T-helper 1 cell treated with Interleukin-12 subunit alpha and Interleukin-12 subunit beta and Interleukin-4 antibody, amounts not matched to agents 30 μg/mL and 1 μg/mL, for 36 hours (primary cell): ENCODE measurements around the gene IFIT1.

ENCODE experiments used
- H3K27ac Mint-ChIP-seq: one replicate; pipeline ENCODE4 v1.8.0; 2021; ENCODE audit warnings: mild to moderate bottlenecking, mixed read lengths
- H3K27me3 Mint-ChIP-seq: one replicate; pipeline ENCODE4 v1.8.0; 2021; ENCODE audit warnings: low read depth, mixed read lengths
- H3K36me3 Mint-ChIP-seq: one replicate; pipeline ENCODE4 v1.8.0; 2021; ENCODE audit warnings: low read depth, mixed read lengths
- H3K4me1 Mint-ChIP-seq: one replicate; pipeline ENCODE4 v1.8.0; 2021; ENCODE audit warnings: low read depth, mixed read lengths
- H3K4me3 Mint-ChIP-seq: one replicate; pipeline ENCODE4 v1.8.0; 2021; ENCODE audit warnings: mild to moderate bottlenecking, moderate library complexity, mixed read lengths
- H3K9me3 Mint-ChIP-seq: one replicate; pipeline ENCODE4 v1.8.0; 2021; ENCODE audit warnings: mixed read lengths

The IFIT1 gene

DNA sequence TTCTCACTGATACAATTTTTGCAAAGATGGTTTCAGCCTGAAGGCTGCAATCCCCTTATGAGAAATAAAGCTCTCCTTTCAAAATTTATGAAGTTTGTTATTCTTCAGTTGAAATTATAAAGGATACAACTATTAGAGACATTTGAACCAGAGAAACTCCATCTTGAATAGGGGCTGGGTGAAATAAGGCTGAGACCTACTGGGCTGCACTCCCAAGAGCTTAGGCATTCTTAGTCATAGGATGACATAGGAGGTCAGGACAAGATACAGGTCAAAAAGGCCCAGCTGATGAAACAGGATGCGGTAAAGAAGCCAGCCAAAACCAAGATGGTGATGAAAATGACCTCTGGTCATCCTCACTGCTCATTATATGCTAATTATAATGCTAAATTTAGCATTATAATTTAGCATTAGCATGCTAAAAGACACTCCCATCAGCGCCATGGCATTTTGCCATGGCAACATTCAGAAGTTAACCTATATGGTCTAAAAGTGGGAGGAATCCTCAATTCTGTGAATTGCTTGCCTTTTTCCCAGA is 37.0 kb upstream of the IFIT1 start:
- no peak overlapping the region for H3K27ac Mint-ChIP-seq
- peaks cover 13% of the 10 kb centered on the region for H3K4me1 Mint-ChIP-seq
- H3K4me3 Mint-ChIP-seq = no peak overlapping the region
- H3K36me3 Mint-ChIP-seq = no peaks in the 10 kb centered on the region
- peaks cover 66% of the 10 kb centered on the region for H3K27me3 Mint-ChIP-seq
- no peaks in the 10 kb centered on the region for H3K9me3 Mint-ChIP-seq

GRCh38 chr10:89357096-89357495 is 35.3 kb upstream of the IFIT1 start:
- H3K36me3 Mint-ChIP-seq = no peaks in the 10 kb centered on the region
- peaks cover 63% of the 10 kb centered on the region for H3K27me3 Mint-ChIP-seq
- no peaks in the 10 kb centered on the region for H3K9me3 Mint-ChIP-seq
- no peak overlapping the region for H3K4me3 Mint-ChIP-seq
- peaks cover 3% of the 10 kb centered on the region for H3K4me1 Mint-ChIP-seq
- H3K27ac Mint-ChIP-seq = no peak overlapping the region

DNA sequence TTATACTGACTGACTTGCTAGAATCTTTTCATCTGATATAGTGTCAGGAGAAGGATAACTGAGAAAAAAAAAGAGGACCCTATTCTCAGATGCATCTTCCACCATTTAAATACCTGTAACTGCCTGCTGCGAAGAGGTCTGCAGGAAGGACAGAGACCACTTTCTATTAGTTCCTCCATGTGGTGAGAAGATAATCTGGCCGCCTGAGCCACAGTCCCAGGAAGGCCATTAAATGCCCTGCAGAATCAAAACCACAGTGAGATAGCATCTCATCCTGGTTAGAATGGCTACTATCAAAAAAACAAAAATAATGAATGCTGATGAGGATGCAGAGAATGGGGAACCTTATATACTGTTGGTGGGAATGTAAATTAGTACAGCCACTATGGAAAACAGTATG is 34.4 kb upstream of the IFIT1 start:
- Mint-ChIP-seq H3K4me3 (no peak overlapping the region), H3K36me3 (no peaks in the 10 kb centered on the region), H3K27me3 (peaks cover 54% of the 10 kb centered on the region), H3K27ac (no peak overlapping the region), H3K9me3 (no peaks in the 10 kb centered on the region), H3K4me1 (no peaks in the 10 kb centered on the region)

DNA sequence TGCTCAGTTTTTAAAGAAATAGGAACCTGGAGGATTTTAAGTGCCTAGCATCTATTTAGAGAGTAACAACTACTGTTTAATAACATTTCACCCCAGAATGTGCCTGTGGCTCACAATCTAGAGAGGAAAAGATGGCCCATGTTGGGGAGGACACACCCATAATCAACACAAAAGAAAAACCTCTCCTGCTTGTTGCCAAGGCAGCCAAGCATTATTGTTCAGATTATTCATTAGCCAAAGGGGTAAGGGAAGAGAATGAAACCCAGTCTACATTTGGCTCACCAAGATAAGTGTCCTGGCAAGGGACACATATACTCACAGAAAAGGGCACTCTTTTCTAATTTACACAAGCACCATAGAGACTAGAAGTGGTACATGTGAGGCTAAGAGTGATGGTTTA is 32.3 kb upstream of the IFIT1 start:
- no peaks in the 10 kb centered on the region for H3K36me3 Mint-ChIP-seq
- no peaks in the 10 kb centered on the region for H3K9me3 Mint-ChIP-seq
- H3K27me3 Mint-ChIP-seq = peaks cover 43% of the 10 kb centered on the region
- H3K27ac Mint-ChIP-seq = no peak overlapping the region
- no peak overlapping the region for H3K4me3 Mint-ChIP-seq
- H3K4me1 Mint-ChIP-seq = peaks cover 3% of the 10 kb centered on the region

- H3K4me1 Mint-ChIP-seq = peaks cover 5% of the 10 kb centered on the region
- H3K27me3 Mint-ChIP-seq = peaks cover 37% of the 10 kb centered on the region
- no peaks in the 10 kb centered on the region for H3K9me3 Mint-ChIP-seq
- H3K36me3 Mint-ChIP-seq = no peaks in the 10 kb centered on the region
- no peak overlapping the region for H3K27ac Mint-ChIP-seq
- H3K4me3 Mint-ChIP-seq = no peak overlapping the region
Observed at GRCh38 chr10:89362929-89363328, 29.5 kb upstream of the IFIT1 start.

GRCh38 chr10:89363729-89364442 is 28.5 kb upstream of the IFIT1 start:
- H3K9me3 Mint-ChIP-seq = no peaks in the 10 kb centered on the region
- no peaks in the 10 kb centered on the region for H3K36me3 Mint-ChIP-seq
- peaks cover 28% of the 10 kb centered on the region for H3K27me3 Mint-ChIP-seq
- no peak overlapping the region for H3K4me3 Mint-ChIP-seq
- H3K27ac Mint-ChIP-seq = no peak overlapping the region
- peaks cover 5% of the 10 kb centered on the region for H3K4me1 Mint-ChIP-seq

GRCh38 chr10:89364531-89364930 is 27.9 kb upstream of the IFIT1 start:
- no peak overlapping the region for H3K27ac Mint-ChIP-seq
- no peaks in the 10 kb centered on the region for H3K36me3 Mint-ChIP-seq
- H3K4me3 Mint-ChIP-seq = no peak overlapping the region
- H3K4me1 Mint-ChIP-seq = peaks cover 5% of the 10 kb centered on the region
- no peaks in the 10 kb centered on the region for H3K9me3 Mint-ChIP-seq
- H3K27me3 Mint-ChIP-seq = peaks cover 32% of the 10 kb centered on the region

DNA sequence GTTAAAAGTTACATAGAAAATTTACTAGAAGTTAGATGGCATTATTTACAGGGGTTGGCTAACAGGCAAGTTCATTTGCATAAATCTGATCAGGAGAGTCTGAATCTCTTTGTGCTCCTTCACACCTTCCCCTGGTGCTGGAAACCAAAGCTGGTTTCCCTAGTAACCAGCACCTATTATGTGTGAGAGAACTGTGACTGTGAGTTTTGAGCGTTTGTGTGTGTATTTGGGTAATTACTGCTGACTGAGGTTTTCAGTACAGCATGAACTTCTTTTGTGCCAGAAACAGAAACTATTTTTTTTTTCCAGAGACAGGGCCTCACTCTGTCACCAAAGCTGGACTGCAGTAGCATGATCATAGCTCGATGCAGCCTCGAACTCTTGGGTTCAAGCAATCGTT is 24.9 kb upstream of the IFIT1 start:
- H3K4me1 Mint-ChIP-seq = peaks cover 5% of the 10 kb centered on the region
- H3K9me3 Mint-ChIP-seq = no peaks in the 10 kb centered on the region
- no peaks in the 10 kb centered on the region for H3K36me3 Mint-ChIP-seq
- no peak overlapping the region for H3K27ac Mint-ChIP-seq
- H3K4me3 Mint-ChIP-seq = no peak overlapping the region
- peaks cover 38% of the 10 kb centered on the region for H3K27me3 Mint-ChIP-seq

DNA sequence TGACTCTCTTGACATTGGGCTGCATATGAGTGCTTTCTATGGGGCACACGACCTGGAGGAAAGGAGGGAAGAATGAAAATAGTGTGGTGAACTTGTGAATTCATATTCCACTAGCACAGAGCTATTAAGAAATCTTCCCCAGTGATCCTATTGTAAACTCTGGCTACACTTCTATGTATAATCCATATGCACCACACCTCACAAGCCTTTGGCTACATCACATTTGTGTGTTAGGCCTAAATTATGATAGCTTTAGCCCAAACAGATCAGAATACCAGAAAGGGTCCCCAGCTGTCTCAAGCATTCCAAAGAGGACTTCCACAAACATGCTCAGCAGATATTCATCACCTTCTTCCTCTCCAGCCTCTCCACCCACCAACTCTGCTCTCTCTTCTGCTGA is 24.3 kb upstream of the IFIT1 start:
- Mint-ChIP-seq H3K27me3 (peaks cover 41% of the 10 kb centered on the region), H3K9me3 (no peaks in the 10 kb centered on the region), H3K4me1 (peaks cover 5% of the 10 kb centered on the region), H3K36me3 (no peaks in the 10 kb centered on the region), H3K27ac (no peak overlapping the region), H3K4me3 (no peak overlapping the region)

DNA sequence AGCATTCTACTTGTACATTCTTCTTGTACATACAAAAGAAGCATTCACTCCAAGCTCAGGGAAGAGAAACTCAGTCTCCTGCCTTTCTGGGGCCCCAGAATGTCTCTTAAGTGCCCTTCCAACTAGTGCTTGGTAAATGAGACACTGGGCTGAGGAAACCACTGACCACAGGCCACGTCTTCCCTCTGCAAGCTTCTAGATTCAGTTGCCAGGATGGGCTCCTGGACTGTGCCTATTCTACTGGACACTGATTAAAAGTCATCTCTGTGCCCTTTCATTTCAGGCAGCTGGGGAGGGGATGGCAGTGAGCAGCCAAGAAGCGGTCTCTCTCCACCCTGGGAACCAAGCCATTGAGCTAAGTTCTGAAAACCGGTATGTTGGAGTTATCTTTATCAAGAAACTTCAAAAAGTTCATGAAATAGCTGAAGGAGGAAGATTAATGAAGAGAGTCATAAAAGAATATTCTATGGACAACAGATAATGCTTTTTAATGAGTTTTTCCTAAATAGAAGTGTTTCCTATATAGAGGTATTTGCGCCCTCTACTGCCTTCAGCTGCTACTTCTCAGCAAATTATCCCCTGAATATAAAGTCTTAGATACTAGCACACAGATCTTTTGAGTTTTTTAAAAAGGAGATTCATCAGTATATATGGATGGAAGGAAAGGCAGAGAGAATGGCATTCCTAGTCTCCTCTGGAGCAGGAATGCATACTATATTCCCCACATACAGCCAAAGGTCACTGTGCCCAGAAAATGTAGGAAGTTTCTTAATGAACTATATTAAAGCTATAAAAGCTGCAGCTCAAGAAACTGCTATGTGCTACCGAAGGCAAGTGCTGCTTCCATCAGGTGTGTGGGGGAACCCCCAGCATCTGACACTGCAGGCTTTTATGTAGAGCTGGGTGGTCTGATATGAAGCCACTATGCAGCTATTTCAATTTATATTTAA is 23.0 kb upstream of the IFIT1 start:
- H3K4me1 Mint-ChIP-seq = peaks cover 2% of the 10 kb centered on the region
- peaks cover 46% of the 10 kb centered on the region for H3K27me3 Mint-ChIP-seq
- no peaks in the 10 kb centered on the region for H3K9me3 Mint-ChIP-seq
- H3K27ac Mint-ChIP-seq = no peak overlapping the region
- H3K4me3 Mint-ChIP-seq = no peak overlapping the region
- no peaks in the 10 kb centered on the region for H3K36me3 Mint-ChIP-seq

DNA sequence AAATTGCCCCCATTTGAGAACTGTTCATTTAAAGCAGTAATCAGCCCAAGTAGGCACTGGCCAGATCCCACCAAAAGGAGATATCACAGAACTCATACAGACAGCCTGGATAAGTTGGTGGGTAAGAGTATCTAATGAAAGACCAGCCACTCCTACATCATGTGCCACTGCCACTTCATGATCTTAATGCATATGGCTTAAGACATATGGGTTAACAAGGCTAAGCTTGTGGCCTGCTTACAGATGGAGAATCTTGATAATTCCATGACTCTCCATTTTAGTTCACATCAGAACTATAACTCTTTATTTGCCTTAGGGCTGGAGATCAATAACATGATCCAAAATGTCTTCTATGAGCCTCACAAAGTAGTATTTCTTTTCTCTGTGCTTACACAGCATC is 21.3 kb upstream of the IFIT1 start:
- H3K27me3 Mint-ChIP-seq = peaks cover 41% of the 10 kb centered on the region
- H3K4me1 Mint-ChIP-seq = peaks cover 2% of the 10 kb centered on the region
- H3K36me3 Mint-ChIP-seq = no peaks in the 10 kb centered on the region
- H3K4me3 Mint-ChIP-seq = no peak overlapping the region
- H3K27ac Mint-ChIP-seq = no peak overlapping the region
- no peaks in the 10 kb centered on the region for H3K9me3 Mint-ChIP-seq

DNA sequence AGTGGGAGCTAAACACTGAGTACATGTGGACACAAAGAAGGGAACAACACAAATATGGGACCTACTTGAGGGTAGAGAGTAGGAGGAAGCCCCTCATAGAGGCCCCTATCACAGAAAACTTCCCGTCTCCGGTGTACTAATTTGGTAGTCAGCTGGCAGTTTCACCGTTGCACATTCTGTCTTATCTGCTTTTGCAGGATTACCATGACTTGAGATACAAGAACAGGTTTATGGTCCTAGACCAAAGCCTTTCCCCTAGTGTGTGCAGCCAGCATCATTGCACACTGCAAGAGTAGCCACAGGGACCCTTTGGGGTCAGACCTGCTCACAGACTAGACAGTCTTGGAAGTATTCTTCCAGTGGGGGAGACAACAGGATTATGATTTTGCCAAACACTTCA is 20.4 kb upstream of the IFIT1 start:
- no peak overlapping the region for H3K4me3 Mint-ChIP-seq
- H3K9me3 Mint-ChIP-seq = no peaks in the 10 kb centered on the region
- H3K4me1 Mint-ChIP-seq = peaks cover 2% of the 10 kb centered on the region

DNA sequence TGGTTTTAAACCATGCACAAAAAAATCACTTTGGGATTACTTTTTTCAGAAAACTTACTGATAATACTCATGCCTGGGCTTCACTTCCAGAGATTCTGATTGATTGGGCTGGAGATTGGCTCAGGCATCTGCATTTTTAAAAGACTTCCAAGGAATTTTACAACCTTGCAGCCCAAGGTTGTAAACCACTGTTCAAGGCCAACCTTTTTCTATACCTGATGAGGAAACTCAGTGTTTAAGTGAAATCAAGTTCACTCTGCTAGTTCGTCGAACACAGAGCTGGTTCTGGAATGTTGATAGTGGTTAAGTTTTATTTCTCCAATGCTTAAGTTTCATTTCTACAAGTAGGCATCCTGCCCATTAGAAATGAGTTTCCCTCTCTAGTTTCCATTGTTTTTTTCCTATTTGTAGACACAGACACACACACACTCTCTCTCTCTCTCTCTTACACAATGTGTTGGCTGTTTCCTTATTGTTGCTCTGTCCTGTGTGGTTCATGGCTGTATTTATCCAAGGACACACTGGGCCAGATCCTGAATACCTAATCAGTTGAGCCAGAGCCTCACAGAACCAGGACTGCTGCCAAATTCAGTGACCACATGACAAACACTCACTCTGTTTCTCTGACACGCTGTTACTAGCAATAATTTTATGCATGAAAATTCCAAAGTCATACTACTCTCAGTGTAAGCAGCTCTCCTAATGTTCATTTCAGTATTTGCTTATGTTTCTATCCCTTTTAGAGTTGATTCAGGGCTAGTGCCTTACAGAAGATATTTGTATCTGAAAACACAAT is 18.3 kb upstream of the IFIT1 start:
- Mint-ChIP-seq H3K36me3 (no peaks in the 10 kb centered on the region), H3K4me1 (no peaks in the 10 kb centered on the region), H3K27me3 (peaks cover 61% of the 10 kb centered on the region), H3K4me3 (no peak overlapping the region), H3K9me3 (no peaks in the 10 kb centered on the region), H3K27ac (no peak overlapping the region)

More for the DNA sequence above, 20.4 kb upstream of the IFIT1 start:
- Mint-ChIP-seq H3K36me3 (no peaks in the 10 kb centered on the region), H3K27me3 (peaks cover 46% of the 10 kb centered on the region), H3K27ac (no peak overlapping the region)

DNA sequence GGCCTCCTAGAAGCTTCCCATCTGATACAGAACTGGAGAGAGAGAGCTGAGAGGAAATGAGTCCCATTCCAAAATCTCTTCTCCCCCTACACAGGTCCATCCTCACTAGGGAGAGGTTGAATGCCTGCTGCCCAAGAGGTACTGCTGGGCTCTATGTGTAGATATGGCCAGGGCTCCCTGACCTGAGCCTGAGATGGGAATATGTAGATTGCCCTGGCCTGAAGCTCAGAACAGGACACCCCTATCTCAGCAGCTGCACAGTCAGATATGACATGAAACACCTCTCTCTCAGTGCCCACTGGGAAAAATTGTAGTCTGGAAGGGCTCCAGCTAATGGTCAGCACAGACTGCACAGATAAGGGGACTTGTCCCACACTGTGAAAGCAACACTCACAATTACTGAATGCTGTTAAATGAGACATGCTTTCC is 17.7 kb upstream of the IFIT1 start:
- peaks cover 55% of the 10 kb centered on the region for H3K27me3 Mint-ChIP-seq
- H3K9me3 Mint-ChIP-seq = no peaks in the 10 kb centered on the region
- H3K4me1 Mint-ChIP-seq = no peaks in the 10 kb centered on the region
- no peak overlapping the region for H3K27ac Mint-ChIP-seq
- H3K4me3 Mint-ChIP-seq = no peak overlapping the region
- H3K36me3 Mint-ChIP-seq = no peaks in the 10 kb centered on the region
